NOMO-1 treated with dmso at 0.1 percent for 144 hours (cell line): Measurements from ENCODE around the gene PTPRK.
A peak's percentile ranks its signal among the peaks of the same experiment; 100 is the strongest.

Experiments
- DNase-seq: peaks from one replicate; lab custom pipeline; 2025; ENCODE audit not compliant: unreplicated experiment; lab: John Stamatoyannopoulos, UW

The PTPRK gene

GRCh38 chr6:128305228-128305627 is 215.2 kb downstream of the PTPRK start:
- DNase-seq = no peak

DNA sequence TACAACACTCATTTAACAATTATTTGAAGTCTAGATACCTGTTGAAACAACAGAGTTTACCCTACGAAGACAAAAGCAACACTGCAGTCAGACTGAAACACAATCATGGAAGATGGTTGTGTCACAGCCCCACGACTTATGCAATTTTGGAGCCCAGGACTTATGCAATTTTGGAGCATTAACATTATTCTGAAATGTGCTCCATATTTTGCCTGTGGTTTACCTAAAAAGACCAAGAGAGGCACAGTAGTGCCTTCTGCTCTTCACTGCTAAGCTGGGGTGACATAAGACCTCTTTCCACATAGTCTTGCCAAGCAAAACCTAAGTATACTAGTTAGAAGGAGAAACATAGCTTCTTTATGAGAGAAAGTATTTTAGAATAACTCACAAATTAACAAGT is 216.5 kb downstream of the PTPRK start:
- DNase-seq = peak; percentile 84

GRCh38 chr6:128302942-128303341 is 217.5 kb downstream of the PTPRK start:
- DNase-seq = no peak

DNA sequence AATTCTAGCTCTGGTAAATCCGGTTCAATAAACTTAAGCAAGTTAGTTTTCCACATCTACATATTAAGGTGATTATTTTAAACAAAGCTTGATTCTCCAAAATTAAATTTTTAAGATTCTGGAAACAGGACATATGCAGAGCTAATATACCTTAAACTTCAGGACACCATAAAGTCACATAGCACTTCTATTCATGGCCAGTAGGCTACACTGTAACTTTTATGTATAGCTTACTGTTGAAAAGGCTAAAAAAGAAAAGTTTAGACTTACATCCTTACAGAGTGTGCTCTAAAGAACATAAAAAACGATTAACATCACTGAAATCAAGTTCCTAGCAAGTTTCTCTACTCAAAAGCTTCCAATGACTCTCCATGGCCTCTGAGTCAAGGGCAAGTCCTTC is 224.7 kb downstream of the PTPRK start:
- DNase-seq = no peak

DNA sequence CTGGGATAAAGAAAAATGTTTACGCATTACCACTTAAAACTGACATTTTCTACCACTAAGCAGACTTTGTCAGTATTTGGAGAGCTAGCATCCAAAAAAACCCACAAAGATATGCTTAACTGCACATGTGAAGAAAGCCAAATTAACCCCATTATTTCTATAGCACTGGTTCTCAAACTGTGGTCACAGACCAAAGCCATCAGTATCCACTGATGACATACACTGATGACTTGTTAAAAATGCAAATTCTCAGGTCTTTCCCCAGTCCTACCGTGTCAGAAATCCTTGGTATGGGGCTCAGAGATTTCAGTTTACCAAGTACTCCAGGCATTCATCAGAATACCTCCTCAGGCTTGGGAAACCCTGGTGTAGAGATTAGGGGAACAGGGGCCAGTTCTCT is 230.2 kb downstream of the PTPRK start:
- no peak for DNase-seq

DNA sequence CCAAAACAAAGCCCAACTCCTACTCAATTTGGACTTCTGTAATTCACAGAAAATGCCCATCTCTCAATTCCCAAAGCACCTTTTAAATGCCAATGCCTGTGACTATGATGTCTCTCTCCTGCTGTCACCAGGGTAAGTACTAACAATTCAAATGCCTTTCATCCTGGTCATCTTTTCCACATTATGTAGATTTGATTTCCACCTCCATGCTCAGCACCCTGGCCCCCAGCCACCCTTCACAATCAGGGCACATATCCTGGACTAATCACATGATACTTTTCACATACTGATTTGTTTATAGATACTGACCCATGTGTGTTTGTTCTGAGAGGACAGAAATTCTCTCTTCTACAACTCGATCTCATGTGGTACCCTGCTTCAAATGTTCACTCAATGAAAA is 236.3 kb downstream of the PTPRK start:
- DNase-seq = no peak

DNA sequence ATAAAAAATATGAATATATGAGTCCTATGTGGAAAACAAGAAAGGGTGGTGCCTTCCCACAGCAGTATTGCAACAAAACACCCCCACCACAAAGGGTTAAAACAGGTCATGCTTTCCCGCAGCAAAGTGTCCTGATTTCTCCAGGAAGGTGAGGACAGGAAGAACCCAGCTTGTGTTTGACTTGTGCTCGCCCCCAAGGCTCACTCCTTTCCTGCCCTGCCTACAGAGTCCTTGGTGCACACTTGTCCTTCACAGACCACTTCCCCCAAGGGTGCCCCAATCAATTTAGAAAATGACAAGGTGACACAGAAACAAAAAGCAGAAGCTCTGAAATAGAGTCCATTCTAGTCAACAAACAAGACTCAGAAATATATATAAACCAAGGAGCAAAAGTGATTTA is 237.4 kb downstream of the PTPRK start:
- DNase-seq = peak; percentile 14

- DNase-seq = no peak
Observed at GRCh38 chr6:128280960-128281359, 239.4 kb downstream of the PTPRK start.

DNA sequence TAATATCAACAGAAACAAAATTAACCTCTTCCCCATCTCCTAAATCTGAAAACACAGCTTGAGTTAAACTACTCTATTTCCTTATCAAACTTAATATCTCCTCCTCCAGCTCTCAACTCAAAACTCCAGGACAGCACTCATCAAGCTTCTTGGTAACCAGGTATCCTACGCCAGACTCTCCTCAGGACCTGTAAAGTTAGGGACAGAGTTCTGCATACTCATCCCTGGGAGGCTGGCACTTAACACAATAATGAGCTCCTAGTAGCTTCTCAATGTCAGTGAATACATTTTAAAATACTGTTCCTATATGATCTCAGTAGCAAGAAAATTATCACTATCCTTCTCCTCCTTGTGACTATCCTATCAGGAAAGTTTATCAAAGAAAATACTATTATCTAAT is 240.3 kb downstream of the PTPRK start:
- no peak for DNase-seq

DNA sequence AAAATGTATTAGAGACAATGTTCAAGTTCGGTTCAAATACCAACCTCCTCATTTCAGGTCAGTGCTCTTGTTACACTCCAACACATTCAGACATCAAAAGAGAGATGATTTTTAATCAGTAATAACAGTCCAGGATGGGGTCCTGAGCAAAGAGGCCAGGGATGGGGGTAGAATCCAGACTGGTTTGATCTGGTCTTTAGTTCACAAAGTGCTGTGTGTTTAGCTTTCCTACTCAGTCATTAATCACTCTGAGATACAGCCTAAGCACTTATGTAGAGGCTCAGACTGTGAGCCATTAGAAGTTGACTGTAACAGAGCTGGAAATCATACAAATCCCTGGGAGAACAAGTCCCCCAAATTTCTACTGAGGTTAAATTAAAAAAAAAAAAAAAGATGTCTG is 241.6 kb downstream of the PTPRK start:
- DNase-seq = no peak

DNA sequence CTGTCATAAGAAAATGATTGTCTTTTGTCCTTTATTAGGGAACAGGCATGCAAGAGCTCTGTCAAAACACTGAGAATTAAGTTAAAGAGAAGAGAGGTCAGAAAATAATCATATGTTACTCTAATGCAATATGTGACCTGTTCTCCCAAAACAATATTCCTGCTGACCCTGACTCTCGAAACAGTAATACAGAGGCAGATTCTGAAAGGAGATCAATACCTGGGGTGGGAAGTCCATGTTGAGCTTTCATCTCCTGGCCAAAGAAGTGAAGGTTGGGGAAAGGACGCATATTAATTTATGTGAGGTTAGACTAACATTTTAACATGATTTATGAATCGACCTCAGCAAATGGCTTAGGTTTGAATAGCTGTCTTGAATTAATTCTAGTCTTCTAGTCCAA is 243.0 kb downstream of the PTPRK start:
- no peak for DNase-seq

DNA sequence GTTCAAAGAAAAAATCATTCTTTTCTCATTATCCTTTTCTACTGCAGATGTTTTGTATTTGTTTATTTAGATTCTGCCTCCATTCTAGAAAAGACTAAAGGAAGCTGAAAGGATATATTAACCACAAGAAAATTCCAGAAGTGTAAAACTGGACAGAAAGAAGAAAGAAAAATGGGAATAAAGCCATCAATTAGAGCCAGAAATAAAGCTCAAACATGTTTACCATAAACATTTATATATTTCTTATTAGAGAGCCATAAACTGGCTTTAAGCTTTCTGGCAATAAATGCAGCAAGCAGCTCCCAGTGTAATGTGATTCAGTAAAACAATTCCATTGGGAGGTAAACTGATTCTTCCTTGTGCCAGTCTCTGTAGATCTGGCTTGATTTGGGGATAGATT is 244.1 kb downstream of the PTPRK start:
- no peak for DNase-seq

DNA sequence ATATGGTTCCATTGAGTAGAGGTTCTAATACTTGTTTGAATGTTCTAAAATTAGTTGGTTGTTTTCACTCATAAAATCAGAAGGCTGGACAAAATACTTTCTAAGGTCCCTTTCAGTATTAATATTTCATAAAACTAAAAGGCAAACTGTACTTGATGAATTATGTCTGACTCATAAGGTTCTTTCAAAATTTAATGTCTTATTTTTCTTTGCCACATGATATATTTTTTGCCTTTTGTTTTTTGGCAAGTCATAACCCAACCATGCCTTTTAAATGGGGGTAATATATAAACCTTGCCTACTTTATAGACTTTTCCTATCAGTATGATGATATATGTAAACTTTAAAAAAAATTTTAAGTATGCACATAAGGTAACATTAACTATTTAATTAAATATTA is 244.7 kb downstream of the PTPRK start:
- no peak for DNase-seq

GRCh38 chr6:128275030-128275429 is 245.4 kb downstream of the PTPRK start:
- no peak for DNase-seq

- no peak for DNase-seq
Observed at GRCh38 chr6:128271527-128271926, 248.9 kb downstream of the PTPRK start.

- no peak for DNase-seq
Observed at GRCh38 chr6:128271011-128271410, 249.4 kb downstream of the PTPRK start.

DNA sequence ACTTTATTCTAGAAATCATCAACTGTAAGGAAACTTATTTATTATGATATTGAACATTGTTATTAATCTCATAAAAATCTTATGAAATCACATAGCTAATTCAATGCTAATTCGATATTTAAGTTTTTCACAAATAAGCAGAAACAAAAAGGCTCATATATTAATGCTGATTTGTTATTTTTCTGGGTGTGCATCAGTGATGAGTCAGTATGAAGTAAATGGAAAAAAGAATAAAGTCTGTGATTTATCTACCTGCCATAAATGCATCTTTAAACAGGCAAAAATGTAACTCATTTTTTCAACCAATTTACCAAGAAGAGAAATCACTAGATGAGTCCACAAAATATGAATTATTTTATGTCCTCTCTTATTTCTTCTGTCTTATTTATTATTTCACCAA is 253.5 kb downstream of the PTPRK start:
- no peak for DNase-seq

GRCh38 chr6:128265706-128266105 is 254.7 kb downstream of the PTPRK start:
- no peak for DNase-seq

DNA sequence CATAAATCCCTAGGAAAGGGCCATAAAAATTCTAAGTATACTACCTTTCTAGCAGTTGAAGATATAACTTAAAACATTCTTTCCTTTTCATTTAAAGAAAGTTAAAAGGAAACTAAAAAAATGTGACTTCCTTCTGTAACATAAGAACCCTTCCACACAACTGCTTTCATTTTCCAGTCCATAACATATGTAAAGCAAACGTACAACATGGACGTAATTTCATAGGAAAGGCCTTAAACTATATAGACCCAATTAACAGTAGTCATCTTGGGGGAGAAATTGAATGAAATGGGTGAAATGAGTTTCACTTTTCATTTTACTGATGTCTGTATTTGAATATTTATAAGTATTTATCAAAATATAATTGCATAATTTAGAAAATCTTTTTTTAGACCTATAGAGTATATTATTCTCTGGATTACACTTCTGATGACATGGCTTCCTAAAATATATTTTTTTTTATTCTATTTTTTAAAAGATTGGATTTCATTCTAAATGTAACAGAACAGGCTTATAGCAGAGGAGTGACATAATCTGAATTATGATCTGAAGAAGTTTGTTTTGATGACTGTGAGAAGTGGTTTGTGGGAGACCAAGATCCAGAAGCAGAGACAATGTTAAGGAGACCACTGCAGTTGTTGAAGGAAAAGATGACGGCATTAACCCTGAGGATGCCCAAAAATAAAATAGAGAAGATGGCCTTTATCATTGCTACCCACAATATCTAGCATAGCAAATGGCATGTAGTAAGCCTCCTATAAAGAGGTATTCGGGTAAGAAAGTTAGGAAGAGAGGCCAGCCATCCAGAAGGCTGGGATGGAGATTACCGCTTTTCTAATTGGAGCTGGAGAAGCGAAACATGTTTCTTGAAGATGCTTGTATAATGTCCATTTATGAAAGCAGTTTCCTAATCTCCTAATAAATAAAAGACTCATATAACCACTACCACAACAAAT is 260.4 kb downstream of the PTPRK start:
- no peak for DNase-seq

- peak; percentile 6 for DNase-seq
Observed at GRCh38 chr6:128259029-128259724, 261.2 kb downstream of the PTPRK start.

DNA sequence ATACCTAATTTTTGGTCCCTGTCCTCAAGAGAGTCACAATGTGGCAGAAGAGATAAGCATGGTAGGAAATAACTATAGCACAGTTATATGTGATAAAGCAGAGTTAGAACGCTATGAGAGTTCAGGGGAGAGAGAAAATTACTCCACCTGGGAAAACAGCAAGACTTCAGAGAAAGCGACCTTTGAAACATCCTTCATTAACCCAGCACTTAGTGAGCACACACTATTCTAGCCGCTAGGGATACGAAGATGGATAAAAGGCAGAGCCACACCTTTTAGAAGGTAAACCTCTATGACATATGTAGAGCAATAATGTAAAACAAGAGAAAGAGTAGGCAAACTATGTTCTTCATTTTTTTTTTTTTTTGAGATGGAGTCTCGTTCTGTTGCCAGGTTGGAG is 264.3 kb downstream of the PTPRK start:
- DNase-seq = no peak
